GM18909 (cell line): ENCODE measurements around the gene COL27A1.

Source experiments
- ATAC-seq: cut with Tn5 transposase; IDR thresholded peaks from one replicate; pipeline ENCODE4 v1.9.1; 2021; ENCODE audit warnings: mild to moderate bottlenecking; ENCODE audit not compliant: unreplicated experiment, poor library complexity

Gene COL27A1

DNA sequence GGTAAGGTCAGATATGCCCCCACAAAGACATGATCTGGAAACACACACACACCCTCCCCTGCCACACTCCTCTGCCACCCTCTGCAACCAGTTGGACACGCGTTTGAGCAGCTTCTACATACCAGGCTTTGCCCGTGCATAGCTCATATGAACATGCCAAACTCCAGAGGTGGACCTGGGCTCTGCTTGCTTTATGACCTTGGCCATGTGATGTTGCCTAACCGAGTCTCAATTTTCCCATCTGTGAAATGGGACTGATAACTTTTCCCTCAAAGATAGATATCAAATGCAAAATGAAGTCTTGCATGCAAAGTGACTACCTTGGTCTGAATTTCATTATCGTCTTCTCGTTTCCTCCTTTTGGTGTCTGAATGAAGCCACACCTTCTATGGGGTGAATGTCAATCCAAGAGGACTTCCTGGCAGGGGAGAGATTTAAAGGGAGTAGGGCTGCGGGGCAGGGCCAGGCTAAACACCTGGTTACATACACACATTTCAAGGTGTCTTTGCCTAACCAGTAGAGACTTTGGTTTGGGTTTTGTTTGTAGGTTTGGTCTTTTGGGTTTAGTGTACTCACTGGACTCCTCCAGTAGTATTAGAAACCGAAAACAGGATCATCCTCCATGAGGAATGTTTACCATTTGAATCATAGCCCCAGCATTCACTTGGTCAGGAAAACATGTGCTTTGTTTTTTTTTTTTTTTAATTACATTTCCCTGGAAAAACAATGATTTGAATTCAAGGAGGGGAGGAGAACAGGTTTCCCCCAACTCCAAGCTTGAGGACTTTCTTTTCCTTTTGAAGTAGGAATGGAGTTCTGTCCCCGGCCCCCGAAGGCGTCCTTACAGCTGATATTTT lies 63.2 kb downstream of the COL27A1 start:
- ATAC-seq = no peak

- no peak for ATAC-seq
These were observed 64.8 kb downstream of the COL27A1 start for GRCh38 chr9:114220061-114220541.

GRCh38 chr9:114221706-114222465 lies 66.5 kb downstream of the COL27A1 start:
- ATAC-seq = no peak

- no peak for ATAC-seq
These were observed 68.4 kb downstream of the COL27A1 start for GRCh38 chr9:114223564-114224246.

DNA sequence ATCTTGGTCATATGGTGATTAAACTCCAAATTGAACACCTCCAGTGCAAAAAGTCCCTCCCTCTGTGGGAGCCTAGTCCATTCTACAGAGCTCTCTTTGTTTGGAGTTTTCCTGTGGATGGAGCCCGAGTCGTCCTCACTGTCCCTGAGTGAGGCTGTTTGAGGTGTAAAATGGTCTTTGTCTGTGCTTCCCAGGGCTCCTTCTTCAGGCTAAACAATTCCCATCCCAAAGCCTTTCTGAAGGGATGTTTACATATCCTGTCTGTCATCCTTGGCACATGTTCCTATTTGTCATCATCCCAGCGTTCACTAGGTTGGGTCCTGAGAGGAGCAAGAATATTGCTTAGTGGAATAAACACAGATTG lies 68.9 kb downstream of the COL27A1 start:
- ATAC-seq = no peak

DNA sequence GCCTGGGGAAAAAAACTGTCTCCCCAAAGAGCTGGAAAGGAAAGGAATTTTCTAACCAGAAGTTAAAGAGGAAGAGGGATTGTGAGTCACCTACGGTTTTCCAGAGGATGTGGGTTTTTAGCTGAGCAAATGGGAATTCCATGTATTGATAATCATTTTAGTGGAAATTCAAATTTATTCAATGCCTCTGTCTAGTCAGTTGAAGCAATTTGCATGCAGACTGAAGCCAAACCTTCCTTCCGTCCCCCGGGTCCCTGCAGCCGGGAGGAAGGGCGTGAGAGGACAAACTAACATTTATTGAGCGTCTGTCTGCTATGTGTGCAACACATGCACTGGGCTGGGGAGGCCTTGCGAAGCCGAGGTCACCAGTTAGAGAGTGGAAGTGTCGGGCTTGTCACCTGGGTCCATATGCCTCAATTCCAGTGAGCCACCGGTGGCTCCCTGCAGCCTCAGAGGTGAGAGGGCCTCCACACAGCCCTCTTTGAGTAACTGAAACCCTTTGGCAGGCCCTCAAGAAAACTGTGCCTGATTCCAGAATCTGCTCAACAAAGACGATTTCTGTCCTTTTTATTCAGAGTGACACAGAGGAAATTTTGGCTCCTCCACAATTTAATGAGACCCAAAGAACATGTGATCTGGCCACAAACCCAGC lies 70.3 kb downstream of the COL27A1 start:
- no peak for ATAC-seq

DNA sequence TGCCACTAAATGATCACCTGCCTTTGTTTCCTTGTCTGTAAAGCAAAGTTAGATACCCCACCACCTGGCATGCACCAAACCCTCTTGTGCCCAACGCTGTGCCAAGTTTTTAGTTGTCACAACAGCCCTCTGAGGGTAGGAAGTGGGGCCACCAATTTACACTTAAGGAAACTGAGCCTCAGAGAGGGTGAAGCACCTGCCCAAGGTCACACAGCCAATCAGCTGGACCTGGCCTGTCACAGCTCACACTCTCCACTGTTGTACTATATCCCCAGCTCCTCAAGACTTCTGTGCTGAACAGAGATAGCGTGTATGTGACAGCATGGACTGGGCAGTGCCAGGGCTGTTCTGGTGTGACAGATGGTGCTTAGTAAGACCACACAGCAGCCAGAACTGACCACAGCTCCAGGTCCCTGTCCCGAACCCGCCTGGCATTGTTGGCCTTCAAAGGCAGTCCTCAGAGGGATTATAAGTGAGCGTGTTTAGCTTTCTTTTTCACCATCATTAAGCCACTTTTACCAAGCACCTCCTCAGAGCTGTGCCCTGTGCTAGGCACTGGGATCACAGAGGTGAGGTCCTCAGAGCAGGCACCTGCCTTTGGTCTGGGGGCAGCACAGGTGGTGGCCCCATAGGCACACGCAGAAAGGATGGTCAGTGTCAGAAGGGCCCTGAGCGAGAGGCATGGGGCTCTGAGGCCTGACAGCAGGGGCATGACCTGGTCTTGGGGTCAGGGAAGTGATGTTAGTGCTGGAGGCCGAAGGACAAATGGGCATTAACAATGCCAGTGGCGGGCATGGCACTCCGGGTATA lies 71.1 kb downstream of the COL27A1 start:
- no peak for ATAC-seq

DNA sequence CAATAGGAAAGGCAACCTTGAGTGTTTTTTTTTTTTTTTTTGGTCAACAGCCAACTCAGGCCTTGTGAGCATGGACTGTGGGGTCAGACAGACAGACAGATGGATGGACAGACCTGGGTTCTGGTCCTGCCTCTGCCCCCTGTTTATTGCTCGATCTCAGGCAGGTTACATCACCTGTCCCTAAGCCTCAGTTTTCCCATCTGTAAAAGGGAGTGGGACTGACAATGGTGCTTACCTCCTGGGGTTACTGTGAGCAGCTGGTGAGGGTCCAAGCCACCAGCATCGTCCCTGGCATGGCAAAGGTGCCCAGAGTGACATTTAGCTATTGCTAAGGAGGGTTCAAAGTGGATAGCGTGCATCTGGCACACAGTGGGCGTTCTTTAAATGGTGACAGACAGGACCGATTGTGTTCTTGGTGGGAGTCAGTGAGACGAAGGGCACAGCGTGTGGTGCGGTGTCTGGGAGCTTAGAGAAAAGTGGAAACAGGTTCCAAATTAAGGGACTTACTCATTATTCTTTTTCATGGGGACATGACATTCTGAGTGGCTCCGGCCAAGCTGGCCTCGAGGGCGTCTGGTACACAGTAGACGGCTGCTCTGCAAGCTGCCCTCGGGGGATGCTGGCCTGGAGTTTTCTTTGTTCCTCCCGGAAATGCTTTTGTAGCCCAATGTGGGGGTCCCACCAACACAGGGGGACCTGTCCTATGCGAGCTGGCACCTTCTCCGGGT lies 72.1 kb downstream of the COL27A1 start:
- ATAC-seq = no peak

DNA sequence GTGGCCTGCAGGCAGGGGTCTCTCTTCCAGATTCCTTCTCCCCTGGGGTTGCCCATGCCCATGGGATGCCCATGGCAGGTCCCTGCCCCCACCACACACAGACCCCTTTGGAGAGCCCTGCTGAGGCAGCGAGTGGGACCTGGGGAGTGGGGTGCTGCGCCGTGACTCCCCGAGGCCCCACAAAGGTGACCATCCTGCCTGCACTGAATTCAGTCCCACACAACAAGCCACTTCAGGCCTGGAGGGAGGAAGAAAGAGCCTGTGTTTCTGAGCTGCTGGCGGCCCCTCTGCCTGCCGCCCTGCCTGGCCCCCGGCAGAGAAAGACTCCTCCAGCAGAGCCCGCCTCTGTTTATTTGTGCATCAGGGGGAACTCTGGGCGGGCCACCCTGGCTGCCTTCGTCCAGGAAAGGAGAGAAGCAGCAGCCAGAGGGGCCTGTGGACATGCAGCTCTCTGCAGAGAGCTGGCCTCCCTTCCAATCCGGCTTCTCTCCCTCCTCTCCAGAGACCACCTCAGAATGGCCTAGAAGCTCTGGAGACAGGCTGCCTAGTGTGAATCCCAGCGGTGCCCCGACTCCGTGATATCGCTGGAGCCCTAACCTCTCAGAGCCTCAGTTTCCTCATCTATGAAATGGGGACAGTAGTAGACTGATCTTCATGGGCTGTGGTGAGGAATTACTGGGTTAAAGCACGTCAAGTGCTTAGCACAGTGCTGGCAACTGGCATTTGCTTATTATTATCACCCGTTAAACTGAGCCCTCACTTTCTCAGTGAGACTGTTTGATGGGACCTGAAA lies 72.9 kb downstream of the COL27A1 start:
- ATAC-seq = no peak

DNA sequence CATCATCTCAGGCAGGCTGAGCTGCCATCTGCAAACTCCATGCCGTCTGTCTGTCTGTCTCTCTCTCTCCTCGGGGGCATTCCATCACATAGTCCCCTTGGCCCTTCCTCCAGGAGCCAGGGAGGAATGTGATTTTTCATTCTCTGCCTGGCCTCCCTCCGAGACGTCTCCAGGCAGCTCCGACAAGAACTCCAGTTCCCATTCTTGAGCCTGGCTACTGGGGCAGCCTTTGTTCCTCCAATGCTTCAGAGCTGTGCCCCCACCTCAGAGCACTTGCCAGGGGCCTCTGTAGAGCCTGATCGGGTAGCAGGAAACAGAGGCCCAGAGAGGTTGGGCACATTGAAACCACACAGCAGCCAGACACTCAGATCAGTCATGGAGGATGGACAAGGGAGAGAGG lies 74.0 kb downstream of the COL27A1 start:
- no peak for ATAC-seq

DNA sequence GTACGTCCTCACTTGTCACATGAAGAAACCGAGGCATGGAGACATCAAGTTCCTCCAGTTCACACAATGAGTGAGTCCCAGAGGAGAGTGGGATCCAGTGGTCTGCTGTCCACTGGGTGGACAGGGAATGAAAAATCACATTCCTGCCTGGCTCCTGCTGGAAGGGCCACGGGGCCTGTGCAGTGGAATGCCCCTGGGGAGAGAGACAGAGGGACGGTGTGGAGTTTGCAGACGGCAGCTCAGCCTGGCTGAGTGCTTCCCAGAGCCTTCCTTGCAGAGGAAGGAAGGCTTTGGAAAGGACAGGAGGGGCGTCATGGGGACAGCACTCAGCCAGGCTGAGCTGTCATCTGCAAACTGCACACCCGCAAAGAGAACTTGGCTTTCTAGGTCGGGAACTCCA lies 74.7 kb downstream of the COL27A1 start:
- no peak for ATAC-seq

DNA sequence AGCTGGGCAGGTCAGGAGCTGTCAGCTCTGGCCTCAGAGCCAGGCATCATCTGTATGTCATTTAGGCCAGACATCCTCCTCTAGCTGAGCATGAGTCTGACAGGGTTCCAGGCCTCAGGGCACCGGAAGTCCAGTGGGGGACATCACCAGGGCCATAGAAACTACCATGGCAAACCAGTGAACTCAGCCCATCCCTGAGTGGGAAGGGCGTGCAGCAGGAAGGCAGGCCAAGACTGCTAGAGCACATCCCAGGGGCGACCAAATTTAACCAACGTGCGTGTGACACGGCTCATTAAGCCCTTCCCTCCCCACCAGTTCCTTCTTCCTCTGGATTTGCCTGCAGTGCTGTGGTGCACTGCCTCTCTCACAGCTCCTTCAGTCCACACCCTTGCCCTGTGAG lies 75.9 kb downstream of the COL27A1 start:
- ATAC-seq = no peak

GRCh38 chr9:114231719-114232449 lies 76.5 kb downstream of the COL27A1 start:
- ATAC-seq = no peak

DNA sequence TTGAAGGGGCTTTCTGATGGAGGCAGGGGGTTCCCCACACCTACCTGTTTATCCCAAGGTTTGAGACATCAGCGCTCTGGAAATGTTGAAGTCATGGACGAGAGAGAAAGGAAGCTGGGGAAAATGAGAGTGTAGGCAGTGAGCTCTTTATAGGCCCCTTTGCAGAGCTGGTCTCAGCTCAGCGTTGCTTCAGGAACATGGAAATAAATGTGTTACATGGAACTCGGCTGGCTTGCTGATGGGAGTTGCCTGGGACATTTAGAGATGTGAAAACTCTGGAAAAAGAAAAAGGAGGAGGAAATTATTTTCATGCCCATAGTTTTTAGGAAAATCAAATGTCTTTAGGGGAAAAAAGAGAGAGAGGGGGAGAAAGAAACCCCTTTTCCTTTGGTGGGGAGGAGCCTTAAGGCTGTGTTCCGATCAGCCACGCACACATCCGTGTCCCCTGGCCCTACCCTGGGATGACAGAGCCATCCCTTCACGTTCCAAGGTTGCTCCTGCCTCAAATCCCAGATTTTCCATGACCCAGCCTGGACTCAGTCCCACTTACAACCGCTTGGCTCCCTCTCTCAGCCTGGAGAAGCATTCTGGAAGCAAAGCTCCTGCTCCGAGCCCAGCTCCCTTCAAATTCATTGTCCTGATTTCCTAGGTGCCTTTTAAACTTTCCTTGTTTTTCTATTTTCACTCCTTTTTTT lies 78.3 kb downstream of the COL27A1 start:
- ATAC-seq = no peak

DNA sequence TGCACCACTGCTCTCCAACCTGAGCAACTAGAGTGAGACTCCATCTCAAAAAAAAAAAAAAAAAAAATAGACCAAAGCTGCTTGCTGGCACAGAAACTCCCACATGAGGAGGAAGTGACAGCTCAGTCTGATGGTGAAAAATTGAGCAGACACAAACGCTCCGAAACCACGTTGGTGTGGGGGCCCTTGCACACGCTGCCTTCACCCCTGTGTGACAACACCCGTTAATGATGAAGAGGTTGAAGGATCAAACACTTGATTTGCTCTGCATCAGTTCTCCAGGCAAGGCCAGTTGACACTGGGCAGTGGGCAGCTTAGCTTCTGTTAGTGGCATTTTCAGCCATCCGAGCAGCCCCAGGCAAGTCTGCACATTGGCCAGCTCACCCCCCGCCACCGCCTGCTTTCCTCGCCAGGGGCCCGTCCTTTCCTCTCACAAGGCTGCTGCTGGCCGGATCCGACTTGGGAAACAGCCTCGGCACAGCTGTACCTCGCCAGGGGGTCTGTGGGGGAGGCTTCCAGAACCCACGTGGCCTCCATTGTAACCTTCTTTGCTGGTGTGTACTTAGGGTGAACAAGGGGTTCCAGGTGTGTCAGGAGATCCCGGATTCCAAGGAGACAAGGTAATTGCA lies 79.8 kb downstream of the COL27A1 start:
- ATAC-seq = no peak

DNA sequence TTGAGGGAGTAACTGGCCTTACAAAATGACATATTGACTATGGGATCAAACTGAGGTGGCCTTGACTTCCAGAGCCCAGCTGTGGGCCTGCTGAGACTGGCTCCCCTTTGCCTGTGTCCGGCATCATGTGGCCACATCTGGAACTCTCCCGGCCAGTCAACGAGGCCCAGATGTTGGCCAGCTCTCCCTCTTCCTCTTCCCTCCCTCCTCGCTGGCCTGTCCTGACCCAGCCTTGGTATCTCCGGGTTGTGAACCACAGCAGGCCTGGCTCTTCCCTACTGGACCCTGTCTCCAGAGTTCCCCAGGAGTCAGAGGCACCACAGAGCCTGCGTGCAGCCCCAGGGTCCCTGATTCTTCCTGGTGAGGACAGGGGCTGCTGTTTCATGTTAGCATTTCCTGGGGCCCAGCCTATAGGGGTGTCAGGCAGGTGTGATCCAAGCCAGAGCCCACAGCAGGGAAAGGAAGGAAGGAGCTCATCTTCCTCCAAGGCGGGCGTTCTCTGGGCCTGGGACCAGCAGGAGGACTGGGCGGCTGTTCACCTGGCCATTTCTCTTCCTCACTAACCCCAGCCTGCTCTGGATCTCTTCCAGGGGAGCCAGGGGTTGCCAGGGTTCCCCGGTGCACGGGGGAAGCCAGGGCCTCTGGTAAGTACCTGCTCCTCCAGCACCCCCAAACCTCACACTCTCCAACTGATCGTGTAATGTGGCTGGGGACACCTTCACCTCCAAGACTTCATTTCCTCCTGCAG lies 81.2 kb downstream of the COL27A1 start:
- ATAC-seq = no peak
